ENCODE measurements around the gene TPH2.

DNA sequence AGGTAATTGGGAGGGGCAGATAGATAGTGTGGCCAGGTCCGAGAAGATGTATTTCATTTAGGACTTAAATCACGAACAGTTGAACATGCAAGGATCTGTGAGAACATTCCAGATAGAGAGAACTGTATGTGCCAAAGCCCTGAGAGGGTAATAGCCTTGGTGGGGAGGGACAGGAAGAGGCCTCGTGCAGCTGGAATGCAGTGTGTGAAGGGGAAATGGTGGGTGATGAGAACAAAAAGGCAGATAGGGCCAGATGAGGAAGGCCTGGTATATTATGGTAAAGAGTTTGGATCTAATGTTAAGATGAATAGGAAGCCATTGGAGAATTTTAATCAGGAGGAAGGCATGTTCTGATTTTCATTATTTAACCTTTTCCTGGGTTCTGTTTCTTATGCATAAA, 136.3 kb downstream of the TPH2 start:
- no peak for TF ChIP-seq POLR2A (IDR thresholded peaks at IDR 0.05; ENCODE audit: low read length)
- TF ChIP-seq, protein P1, sequence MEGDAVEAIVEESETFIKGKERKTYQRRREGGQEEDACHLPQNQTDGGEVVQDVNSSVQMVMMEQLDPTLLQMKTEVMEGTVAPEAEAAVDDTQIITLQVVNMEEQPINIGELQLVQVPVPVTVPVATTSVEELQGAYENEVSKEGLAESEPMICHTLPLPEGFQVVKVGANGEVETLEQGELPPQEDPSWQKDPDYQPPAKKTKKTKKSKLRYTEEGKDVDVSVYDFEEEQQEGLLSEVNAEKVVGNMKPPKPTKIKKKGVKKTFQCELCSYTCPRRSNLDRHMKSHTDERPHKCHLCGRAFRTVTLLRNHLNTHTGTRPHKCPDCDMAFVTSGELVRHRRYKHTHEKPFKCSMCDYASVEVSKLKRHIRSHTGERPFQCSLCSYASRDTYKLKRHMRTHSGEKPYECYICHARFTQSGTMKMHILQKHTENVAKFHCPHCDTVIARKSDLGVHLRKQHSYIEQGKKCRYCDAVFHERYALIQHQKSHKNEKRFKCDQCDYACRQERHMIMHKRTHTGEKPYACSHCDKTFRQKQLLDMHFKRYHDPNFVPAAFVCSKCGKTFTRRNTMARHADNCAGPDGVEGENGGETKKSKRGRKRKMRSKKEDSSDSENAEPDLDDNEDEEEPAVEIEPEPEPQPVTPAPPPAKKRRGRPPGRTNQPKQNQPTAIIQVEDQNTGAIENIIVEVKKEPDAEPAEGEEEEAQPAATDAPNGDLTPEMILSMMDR (IDR thresholded peaks at IDR 0.05): no peak
- TF ChIP-seq, protein P2, sequence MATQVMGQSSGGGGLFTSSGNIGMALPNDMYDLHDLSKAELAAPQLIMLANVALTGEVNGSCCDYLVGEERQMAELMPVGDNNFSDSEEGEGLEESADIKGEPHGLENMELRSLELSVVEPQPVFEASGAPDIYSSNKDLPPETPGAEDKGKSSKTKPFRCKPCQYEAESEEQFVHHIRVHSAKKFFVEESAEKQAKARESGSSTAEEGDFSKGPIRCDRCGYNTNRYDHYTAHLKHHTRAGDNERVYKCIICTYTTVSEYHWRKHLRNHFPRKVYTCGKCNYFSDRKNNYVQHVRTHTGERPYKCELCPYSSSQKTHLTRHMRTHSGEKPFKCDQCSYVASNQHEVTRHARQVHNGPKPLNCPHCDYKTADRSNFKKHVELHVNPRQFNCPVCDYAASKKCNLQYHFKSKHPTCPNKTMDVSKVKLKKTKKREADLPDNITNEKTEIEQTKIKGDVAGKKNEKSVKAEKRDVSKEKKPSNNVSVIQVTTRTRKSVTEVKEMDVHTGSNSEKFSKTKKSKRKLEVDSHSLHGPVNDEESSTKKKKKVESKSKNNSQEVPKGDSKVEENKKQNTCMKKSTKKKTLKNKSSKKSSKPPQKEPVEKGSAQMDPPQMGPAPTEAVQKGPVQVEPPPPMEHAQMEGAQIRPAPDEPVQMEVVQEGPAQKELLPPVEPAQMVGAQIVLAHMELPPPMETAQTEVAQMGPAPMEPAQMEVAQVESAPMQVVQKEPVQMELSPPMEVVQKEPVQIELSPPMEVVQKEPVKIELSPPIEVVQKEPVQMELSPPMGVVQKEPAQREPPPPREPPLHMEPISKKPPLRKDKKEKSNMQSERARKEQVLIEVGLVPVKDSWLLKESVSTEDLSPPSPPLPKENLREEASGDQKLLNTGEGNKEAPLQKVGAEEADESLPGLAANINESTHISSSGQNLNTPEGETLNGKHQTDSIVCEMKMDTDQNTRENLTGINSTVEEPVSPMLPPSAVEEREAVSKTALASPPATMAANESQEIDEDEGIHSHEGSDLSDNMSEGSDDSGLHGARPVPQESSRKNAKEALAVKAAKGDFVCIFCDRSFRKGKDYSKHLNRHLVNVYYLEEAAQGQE (IDR thresholded peaks at IDR 0.05): no peak
